Right lobe of liver (tissue), 4 donors: ENCODE data around the gene ARMH4.

ENCODE experiments used
- CTCF ChIP-seq, 4 donors: fragments of 200-600 bp in 3 of 4; fragments of 450-650 bp in 1 of 4; IDR thresholded peaks; one replicate each; pipeline versions ENCODE4 v1.5.1 to v1.8.0; 2016 to 2022; ENCODE audit warnings: antibody characterized with exemption in 4 of 4, mild to moderate bottlenecking in 2 of 4
- POLR2A ChIP-seq: fragments of 450-650 bp; IDR thresholded peaks from one replicate; pipeline ENCODE4 v1.6.1; 2017; ENCODE audit warnings: antibody characterized with exemption, mild to moderate bottlenecking
- donor health status: DM: no; HTN: no; CAD: no.
- donor health status: DM: no; HTN: no; CAD: no.
- donor health status: DM: no; HTN: yes; CAD: no.

- TF ChIP-seq CTCF (IDR thresholded peaks at IDR 0.05) (no peak), POLR2A (no peak)
Measured at GRCh38 chr14:58107041-58107440, 45.0 kb downstream of the ARMH4 start.
